Measurements from ENCODE around the gene DTL.

DNA sequence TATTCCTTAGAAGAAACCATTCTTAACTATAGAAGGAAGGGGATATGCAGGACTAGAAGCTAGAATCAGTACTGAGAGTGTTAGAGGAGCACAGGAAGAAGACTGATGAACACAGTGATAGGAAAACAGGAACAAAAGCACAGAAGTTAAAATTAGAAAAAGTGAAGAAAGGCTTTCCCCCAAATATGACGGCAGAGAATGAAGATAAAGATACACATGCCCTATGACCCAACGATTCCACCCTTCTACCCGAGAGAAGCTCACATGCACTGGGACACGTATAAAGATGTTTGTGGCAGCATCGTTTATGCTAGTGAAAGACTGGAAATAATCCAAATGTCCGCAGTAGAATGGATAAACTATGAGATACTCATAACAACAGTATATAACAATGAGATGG is 74.2 kb downstream of the DTL start:
- no peak for TF ChIP-seq ZNF614 (CRISPR knock-in tag; IDR thresholded peaks at IDR 0.05; ENCODE audit: borderline replicate concordance)
- TF ChIP-seq, protein P1, sequence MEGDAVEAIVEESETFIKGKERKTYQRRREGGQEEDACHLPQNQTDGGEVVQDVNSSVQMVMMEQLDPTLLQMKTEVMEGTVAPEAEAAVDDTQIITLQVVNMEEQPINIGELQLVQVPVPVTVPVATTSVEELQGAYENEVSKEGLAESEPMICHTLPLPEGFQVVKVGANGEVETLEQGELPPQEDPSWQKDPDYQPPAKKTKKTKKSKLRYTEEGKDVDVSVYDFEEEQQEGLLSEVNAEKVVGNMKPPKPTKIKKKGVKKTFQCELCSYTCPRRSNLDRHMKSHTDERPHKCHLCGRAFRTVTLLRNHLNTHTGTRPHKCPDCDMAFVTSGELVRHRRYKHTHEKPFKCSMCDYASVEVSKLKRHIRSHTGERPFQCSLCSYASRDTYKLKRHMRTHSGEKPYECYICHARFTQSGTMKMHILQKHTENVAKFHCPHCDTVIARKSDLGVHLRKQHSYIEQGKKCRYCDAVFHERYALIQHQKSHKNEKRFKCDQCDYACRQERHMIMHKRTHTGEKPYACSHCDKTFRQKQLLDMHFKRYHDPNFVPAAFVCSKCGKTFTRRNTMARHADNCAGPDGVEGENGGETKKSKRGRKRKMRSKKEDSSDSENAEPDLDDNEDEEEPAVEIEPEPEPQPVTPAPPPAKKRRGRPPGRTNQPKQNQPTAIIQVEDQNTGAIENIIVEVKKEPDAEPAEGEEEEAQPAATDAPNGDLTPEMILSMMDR (CRISPR knock-in tag; IDR thresholded peaks at IDR 0.05) = no peak
- TF ChIP-seq DPF2 (CRISPR knock-in tag; IDR thresholded peaks at IDR 0.05; ENCODE audit: borderline replicate concordance, low read depth) = no peak
- TF ChIP-seq, protein P2, sequence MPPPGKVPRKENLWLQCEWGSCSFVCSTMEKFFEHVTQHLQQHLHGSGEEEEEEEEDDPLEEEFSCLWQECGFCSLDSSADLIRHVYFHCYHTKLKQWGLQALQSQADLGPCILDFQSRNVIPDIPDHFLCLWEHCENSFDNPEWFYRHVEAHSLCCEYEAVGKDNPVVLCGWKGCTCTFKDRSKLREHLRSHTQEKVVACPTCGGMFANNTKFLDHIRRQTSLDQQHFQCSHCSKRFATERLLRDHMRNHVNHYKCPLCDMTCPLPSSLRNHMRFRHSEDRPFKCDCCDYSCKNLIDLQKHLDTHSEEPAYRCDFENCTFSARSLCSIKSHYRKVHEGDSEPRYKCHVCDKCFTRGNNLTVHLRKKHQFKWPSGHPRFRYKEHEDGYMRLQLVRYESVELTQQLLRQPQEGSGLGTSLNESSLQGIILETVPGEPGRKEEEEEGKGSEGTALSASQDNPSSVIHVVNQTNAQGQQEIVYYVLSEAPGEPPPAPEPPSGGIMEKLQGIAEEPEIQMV (CRISPR knock-in tag; IDR thresholded peaks at IDR 0.05; ENCODE audit: low read depth) = no peak
- TF ChIP-seq RFX1 (IDR thresholded peaks at IDR 0.05) = no peak
- no peak for TF ChIP-seq TBP (CRISPR knock-in tag; IDR thresholded peaks at IDR 0.05)
- no peak for TF ChIP-seq ZNF460 (CRISPR knock-in tag; IDR thresholded peaks at IDR 0.05; ENCODE audit: borderline replicate concordance)
- TF ChIP-seq MZF1 (CRISPR knock-in tag; IDR thresholded peaks at IDR 0.05; ENCODE audit: borderline replicate concordance) = no peak
- TF ChIP-seq TAF1 (CRISPR knock-in tag; IDR thresholded peaks at IDR 0.05) = no peak
- no peak for TF ChIP-seq KDM4B (CRISPR knock-in tag; IDR thresholded peaks at IDR 0.05)
- TF ChIP-seq ZSCAN30 (CRISPR knock-in tag; IDR thresholded peaks at IDR 0.05) = no peak

All from HepG2 (cell line).